ENCODE measurements around the gene FAM81A.

Gene FAM81A

DNA sequence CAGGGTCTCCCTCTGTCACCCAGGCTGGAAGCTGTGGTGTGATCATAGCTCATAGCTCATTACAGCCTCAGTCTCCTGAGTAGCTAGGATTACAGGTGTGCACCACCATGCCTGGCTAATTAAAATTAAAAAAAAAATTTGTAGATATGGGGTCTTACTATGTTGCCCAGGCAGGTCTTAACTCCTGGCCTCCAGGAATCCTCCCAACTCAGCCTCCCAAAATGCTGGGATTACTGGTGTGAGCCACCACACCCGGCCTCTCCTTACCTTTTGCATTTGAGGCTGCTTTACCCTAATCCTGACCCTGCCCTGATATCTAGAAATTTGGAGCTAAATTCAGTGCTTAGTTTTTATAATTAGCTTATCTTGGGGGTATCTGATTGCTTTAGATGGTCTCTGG is 90.4 kb downstream of the FAM81A start:
- H3K36me3 ChIP-seq (ENCODE audit: insufficient read depth, low read length): no peaks in the 10 kb centered on the region
- no peak overlapping the region for H3K9ac ChIP-seq (ENCODE audit: low read depth, low read length)
- no peaks in the 10 kb centered on the region for H3K9me3 ChIP-seq (ENCODE audit: control insufficient read depth, insufficient read depth, low read length)
- peaks cover 5% of the 10 kb centered on the region; the same call in 1 of the 2 replicates for H3K4me1 ChIP-seq (ENCODE audit: insufficient read depth, low read length)

- Histone ChIP-seq H3K9ac (ENCODE audit: low read depth, low read length) (no peak overlapping the region), H3K9me3 (ENCODE audit: control insufficient read depth, insufficient read depth, low read length) (no peaks in the 10 kb centered on the region), H3K36me3 (ENCODE audit: insufficient read depth, low read length) (no peaks in the 10 kb centered on the region), H3K4me1 (ENCODE audit: insufficient read depth, low read length) (peaks cover 5% of the 10 kb centered on the region; the same call in 1 of the 2 replicates)
Observed at GRCh38 chr15:59528961-59529402, 91.0 kb downstream of the FAM81A start.

DNA sequence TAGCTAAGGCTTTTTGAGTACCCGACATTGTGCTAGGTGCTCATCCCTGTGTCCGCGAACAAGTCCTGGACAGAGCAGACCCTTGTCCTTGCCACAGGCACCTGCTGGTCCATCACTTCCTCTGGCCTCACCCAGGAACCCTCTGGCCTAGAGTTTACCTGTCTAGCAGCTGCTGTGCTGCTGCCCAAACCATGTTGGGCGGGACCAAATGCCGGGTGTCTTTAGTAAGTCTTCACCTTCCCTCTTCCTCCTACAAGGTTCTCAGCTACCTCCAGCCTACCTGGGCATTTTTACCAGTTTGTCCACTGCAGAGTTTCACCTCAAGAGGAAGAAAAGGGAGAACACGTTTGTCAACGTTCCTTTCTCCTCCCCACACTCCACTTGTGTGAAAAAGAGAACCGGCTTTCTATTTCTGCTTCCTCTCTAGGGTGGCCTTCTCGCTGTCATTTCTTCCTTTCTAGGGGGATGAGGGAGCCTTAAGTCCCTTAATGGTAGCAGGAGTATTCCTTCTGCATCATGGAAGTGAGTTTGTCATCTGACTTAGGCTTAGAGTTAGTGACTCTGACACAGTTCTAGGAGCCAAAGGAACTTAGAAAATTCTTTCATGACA is 93.2 kb downstream of the FAM81A start:
- Histone ChIP-seq H3K36me3 (ENCODE audit: insufficient read depth, low read length) (no peaks in the 10 kb centered on the region), H3K9ac (ENCODE audit: low read depth, low read length) (no peak overlapping the region), H3K9me3 (ENCODE audit: control insufficient read depth, insufficient read depth, low read length) (no peaks in the 10 kb centered on the region), H3K4me1 (ENCODE audit: insufficient read depth, low read length) (no peaks in the 10 kb centered on the region)

DNA sequence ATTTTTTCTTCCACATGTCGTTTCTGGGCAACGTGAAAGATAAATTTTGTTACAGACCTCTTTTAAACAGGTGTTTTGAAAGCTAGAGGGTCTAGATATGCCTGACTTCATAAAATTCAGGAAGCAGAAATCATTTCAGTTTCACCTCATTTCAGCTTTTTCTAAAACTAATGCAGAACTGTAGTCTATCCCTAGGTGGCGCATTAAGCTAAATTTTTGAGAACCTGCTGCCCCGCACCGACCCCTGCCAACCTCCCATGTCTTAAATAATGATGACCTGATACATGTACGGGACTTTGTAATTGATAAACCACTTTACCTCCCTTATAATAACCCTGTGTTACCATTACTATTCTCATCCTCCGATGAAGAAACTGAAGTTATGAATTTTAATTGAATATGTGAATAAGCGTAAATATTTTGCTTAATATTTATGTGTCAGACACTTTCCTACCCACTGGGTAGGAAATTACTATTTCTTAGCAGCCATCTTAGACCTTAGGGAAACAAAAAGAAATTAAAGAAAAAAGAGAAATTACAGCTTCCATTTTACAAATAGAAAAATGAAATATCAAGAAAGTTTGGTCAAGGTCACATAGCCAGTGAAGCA is 94.9 kb downstream of the FAM81A start:
- Histone ChIP-seq H3K36me3 (ENCODE audit: insufficient read depth, low read length) (no peaks in the 10 kb centered on the region), H3K9me3 (ENCODE audit: control insufficient read depth, insufficient read depth, low read length) (no peaks in the 10 kb centered on the region), H3K4me1 (ENCODE audit: insufficient read depth, low read length) (no peaks in the 10 kb centered on the region), H3K9ac (ENCODE audit: low read depth, low read length) (no peak overlapping the region)

DNA sequence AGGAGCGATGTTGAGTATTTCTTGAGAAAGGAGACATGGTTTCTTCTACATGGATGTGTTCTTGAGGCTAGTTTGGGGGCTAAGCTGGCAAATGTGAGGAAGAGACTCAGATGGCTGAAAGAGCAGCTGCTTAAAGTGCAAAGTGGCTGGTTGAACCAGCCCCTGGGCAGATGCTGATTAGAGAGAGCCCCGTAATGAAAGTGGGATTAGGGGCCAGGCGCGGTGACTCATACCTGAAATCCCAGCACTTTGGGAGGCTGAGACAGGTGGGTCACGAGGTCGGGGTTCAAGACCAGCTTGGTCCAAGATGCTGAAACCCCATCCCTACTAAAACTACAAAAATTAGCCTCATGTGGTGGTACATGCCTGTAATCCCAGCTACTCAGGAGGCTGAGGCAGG is 98.6 kb downstream of the FAM81A start:
- no peak overlapping the region for H3K9ac ChIP-seq (ENCODE audit: low read depth, low read length)
- H3K9me3 ChIP-seq (ENCODE audit: control insufficient read depth, insufficient read depth, low read length): no peaks in the 10 kb centered on the region
- no peaks in the 10 kb centered on the region for H3K36me3 ChIP-seq (ENCODE audit: insufficient read depth, low read length)
- H3K4me1 ChIP-seq (ENCODE audit: insufficient read depth, low read length): no peaks in the 10 kb centered on the region

DNA sequence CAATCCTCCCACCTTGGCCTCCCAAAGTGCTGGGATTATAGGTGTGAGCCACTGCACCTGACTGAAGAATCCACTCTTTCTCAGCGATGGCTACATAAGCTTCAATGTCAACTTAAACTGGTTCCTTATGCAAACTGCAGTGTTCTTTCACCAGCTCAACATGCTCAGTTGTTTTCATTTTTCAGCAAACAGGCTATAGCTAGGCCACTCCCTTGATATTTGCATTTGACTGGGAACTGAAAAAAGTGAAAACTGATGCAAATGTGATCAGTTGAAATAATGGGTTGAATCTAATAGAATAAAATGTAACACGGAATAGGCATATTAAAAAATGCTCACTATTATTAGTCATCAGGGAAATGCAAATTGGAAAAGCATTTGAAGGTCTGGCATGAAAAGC is 99.4 kb downstream of the FAM81A start:
- Histone ChIP-seq H3K9ac (ENCODE audit: low read depth, low read length) (no peak overlapping the region), H3K36me3 (ENCODE audit: insufficient read depth, low read length) (no peaks in the 10 kb centered on the region), H3K9me3 (ENCODE audit: control insufficient read depth, insufficient read depth, low read length) (no peaks in the 10 kb centered on the region), H3K4me1 (ENCODE audit: insufficient read depth, low read length) (no peaks in the 10 kb centered on the region)

- Histone ChIP-seq H3K9me3 (ENCODE audit: control insufficient read depth, insufficient read depth, low read length) (no peaks in the 10 kb centered on the region), H3K4me1 (ENCODE audit: insufficient read depth, low read length) (no peaks in the 10 kb centered on the region), H3K36me3 (ENCODE audit: insufficient read depth, low read length) (no peaks in the 10 kb centered on the region), H3K9ac (ENCODE audit: low read depth, low read length) (no peak overlapping the region)
Observed at GRCh38 chr15:59538494-59538893, 100.5 kb downstream of the FAM81A start.

- no peak overlapping the region for H3K9ac ChIP-seq (ENCODE audit: low read depth, low read length)
- H3K36me3 ChIP-seq (ENCODE audit: insufficient read depth, low read length): no peaks in the 10 kb centered on the region
- H3K9me3 ChIP-seq (ENCODE audit: control insufficient read depth, insufficient read depth, low read length): no peaks in the 10 kb centered on the region
- H3K4me1 ChIP-seq (ENCODE audit: insufficient read depth, low read length): no peaks in the 10 kb centered on the region
Observed at GRCh38 chr15:59539799-59540198, 101.8 kb downstream of the FAM81A start.

DNA sequence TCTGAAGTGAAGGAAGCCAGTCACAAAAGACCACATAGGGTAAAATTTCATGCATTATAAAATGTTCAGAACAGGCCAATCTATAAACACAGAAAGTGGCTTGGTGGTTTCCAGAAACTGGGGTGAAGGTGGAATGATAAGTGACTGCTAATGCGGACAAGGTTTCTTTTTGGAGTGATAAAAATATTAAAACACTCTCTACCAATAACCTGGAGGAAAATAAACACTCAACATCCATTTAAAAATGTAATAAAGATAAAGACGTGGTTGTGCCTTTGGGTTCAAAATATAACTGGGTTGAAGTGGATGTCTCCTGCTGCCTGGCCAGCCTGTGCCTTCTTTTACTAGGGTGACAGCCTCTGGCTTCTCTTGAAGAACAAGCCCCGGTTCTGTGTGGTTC is 102.7 kb downstream of the FAM81A start:
- H3K36me3 ChIP-seq (ENCODE audit: insufficient read depth, low read length): no peaks in the 10 kb centered on the region
- H3K4me1 ChIP-seq (ENCODE audit: insufficient read depth, low read length): no peaks in the 10 kb centered on the region
- H3K9ac ChIP-seq (ENCODE audit: low read depth, low read length): no peak overlapping the region
- no peaks in the 10 kb centered on the region for H3K9me3 ChIP-seq (ENCODE audit: control insufficient read depth, insufficient read depth, low read length)

DNA sequence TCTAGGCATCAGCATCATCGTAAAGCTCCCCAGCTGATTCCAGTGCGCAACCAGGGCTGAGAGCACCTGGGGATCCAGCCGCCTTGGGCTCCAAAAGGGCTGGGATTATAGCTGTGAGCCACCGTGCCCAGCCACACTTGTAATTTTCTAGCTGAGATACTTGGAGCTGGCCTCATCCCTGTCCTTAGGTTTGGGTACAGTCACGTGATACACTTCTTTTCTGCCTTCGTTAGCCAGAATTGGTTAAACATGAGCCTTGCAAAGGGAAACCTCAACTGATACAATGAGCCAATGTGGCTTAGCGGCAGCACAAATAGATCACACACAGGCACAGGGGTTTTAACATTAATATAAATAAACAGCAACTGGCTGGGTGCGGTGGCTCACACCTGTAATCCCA is 103.8 kb downstream of the FAM81A start:
- Histone ChIP-seq H3K9ac (ENCODE audit: low read depth, low read length) (no peak overlapping the region), H3K9me3 (ENCODE audit: control insufficient read depth, insufficient read depth, low read length) (no peaks in the 10 kb centered on the region), H3K4me1 (ENCODE audit: insufficient read depth, low read length) (peaks cover 4% of the 10 kb centered on the region; the same call in 1 of the 2 replicates), H3K36me3 (ENCODE audit: insufficient read depth, low read length) (no peaks in the 10 kb centered on the region)

GRCh38 chr15:59543721-59544547 is 105.9 kb downstream of the FAM81A start:
- no peak overlapping the region for H3K9ac ChIP-seq (ENCODE audit: low read depth, low read length)

GRCh38 chr15:59545573-59545972 is 107.6 kb downstream of the FAM81A start:
- peaks cover 16% of the 10 kb centered on the region for H3K4me1 ChIP-seq (ENCODE audit: insufficient read depth, low read length)
- no peaks in the 10 kb centered on the region for H3K36me3 ChIP-seq (ENCODE audit: insufficient read depth, low read length)
- H3K9me3 ChIP-seq (ENCODE audit: control insufficient read depth, insufficient read depth, low read length): no peaks in the 10 kb centered on the region
- no peak overlapping the region for H3K9ac ChIP-seq (ENCODE audit: low read depth, low read length)

More at GRCh38 chr15:59543721-59544547, 105.9 kb downstream of the FAM81A start:
- Histone ChIP-seq H3K4me1 (ENCODE audit: insufficient read depth, low read length) (peaks cover 10% of the 10 kb centered on the region; the same call in 1 of the 2 replicates), H3K9me3 (ENCODE audit: control insufficient read depth, insufficient read depth, low read length) (no peaks in the 10 kb centered on the region), H3K36me3 (ENCODE audit: insufficient read depth, low read length) (no peaks in the 10 kb centered on the region)

GRCh38 chr15:59548501-59549226 is 110.7 kb downstream of the FAM81A start:
- H3K36me3 ChIP-seq (ENCODE audit: insufficient read depth, low read length): no peaks in the 10 kb centered on the region
- no peaks in the 10 kb centered on the region for H3K9me3 ChIP-seq (ENCODE audit: control insufficient read depth, insufficient read depth, low read length)
- no peak overlapping the region for H3K9ac ChIP-seq (ENCODE audit: low read depth, low read length)
- peaks cover 16% of the 10 kb centered on the region for H3K4me1 ChIP-seq (ENCODE audit: insufficient read depth, low read length)
